K562 (cell line): ENCODE results near the gene AMMECR1. TPM values are rescaled to one million over a fixed set of nuclear protein-coding genes. Genes with fewer than 3 reads are reported as not detected.

ENCODE experiments used
- ATAC-seq: fragments of 200-7000 bp; cut with Tn5 transposase; 3 replicates; pipeline ENCODE4 v1.9.1; 2020; ENCODE audit warnings: moderate library complexity
- BruUV-seq: library from RNA; stranded (reverse); fragments of 400-500 nt; replicated peaks from 2 replicates; lab custom pipeline; 2021; lab: Mats Ljungman, UMichigan
- CTCF ChIA-PET: fragments of 300-600 bp; formaldehyde crosslinking; extraction: SDS; loops from one replicate; lab custom pipeline; 2021; ENCODE audit warnings: low intra/inter-chr PET ratio; lab: Yijun Ruan, JAX
- POLR2A ChIA-PET: fragments of 300-600, 350-650 bp; sonication (Branson Sonifier 250); formaldehyde crosslinking; extraction: SDS; loops from one replicate; lab custom pipeline; 2021; ENCODE audit warnings: antibody characterized with exemption, inconsistent platforms; lab: Yijun Ruan, JAX
- DNase-seq, 4 experiments: peaks; one replicate each; pipeline versions ENCODE4 v3.0.0 to v3.0.0-alpha.2; 2011 to 2018; ENCODE audit warnings: low spot score in 3 of 4, mixed read lengths in 3 of 4; ENCODE audit errors: extremely low read depth in 1 of 4
- FAIRE-seq: peaks from 2 replicates; lab custom pipeline; 2011; peaks lifted over from hg19 to GRCh38; lab: Jason Lieb, UNC
- H2AFZ ChIP-seq: 2 replicates; pipeline ENCODE4 v1.6.0; 2011; ENCODE audit warnings: low read depth, low read length, control low read depth, inconsistent platforms
- H3K27ac ChIP-seq: fragments of 200-600 bp; 3 replicates; pipeline ENCODE4 v1.8.0; 2011; ENCODE audit warnings: low read depth, mild to moderate bottlenecking, control low read depth, inconsistent platforms, low read length, moderate library complexity, mixed read lengths; ENCODE audit errors: extremely low read depth
- H3K27me3 ChIP-seq, 2 experiments: fragments of 300-600 bp in 1 of 2; 2 replicates in 1 of 2; 3 replicates in 1 of 2; pipeline versions ENCODE4 v1.6.0 to v1.8.0; 2011; ENCODE audit warnings: inconsistent platforms in 2 of 2, low read length in 2 of 2, mild to moderate bottlenecking in 1 of 2, mixed read lengths in 1 of 2, moderate library complexity in 1 of 2; ENCODE audit not compliant: control insufficient read depth in 2 of 2, insufficient read depth in 2 of 2
- H3K36me3 ChIP-seq: fragments of 300-600 bp; 3 replicates; pipeline ENCODE4 v1.8.0; 2011; ENCODE audit warnings: mild to moderate bottlenecking, low read length, inconsistent platforms; ENCODE audit not compliant: control insufficient read depth, insufficient read depth
- H3K4me1 ChIP-seq, 2 experiments: fragments of 200-600 bp in 1 of 2; replicated peaks in 1 of 2; 2 replicates in 1 of 2; 3 replicates in 1 of 2; pipeline versions ENCODE4 v1.5.1 to v1.8.0; 2011; ENCODE audit warnings: inconsistent platforms in 2 of 2, low read length in 2 of 2, mild to moderate bottlenecking in 1 of 2, mixed read lengths in 1 of 2, moderate library complexity in 1 of 2; ENCODE audit not compliant: control insufficient read depth in 2 of 2, insufficient read depth in 2 of 2
- H3K4me2 ChIP-seq: 2 replicates; pipeline ENCODE4 v1.6.1; 2011; ENCODE audit warnings: low read length, control low read depth, inconsistent platforms, mixed read lengths; ENCODE audit not compliant: insufficient read depth
- H3K4me3 ChIP-seq: fragments of 200-600 bp; sonication (generic), shearing (Covaris generic); 2 replicates; pipeline ENCODE4 v1.5.1; 2016; ENCODE audit warnings: control low read depth, inconsistent platforms
- H3K79me2 ChIP-seq: fragments of 200-600 bp; 3 replicates; pipeline ENCODE4 v1.8.0; 2011; ENCODE audit warnings: low read length, inconsistent platforms; ENCODE audit not compliant: control insufficient read depth, insufficient read depth
- H3K9ac ChIP-seq, 2 experiments: 2 replicates each; pipeline versions ENCODE4 v1.6.0 to v1.6.1; 2011; ENCODE audit warnings: low read depth in 2 of 2, low read length in 2 of 2, control low read depth in 1 of 2, inconsistent platforms in 1 of 2, mild to moderate bottlenecking in 1 of 2, mixed read lengths in 1 of 2; ENCODE audit not compliant: insufficient read depth in 1 of 2
- H3K9me1 ChIP-seq: one replicate; pipeline ENCODE4 v1.6.0; 2011; ENCODE audit warnings: inconsistent platforms, mild to moderate bottlenecking, low read length, moderate library complexity; ENCODE audit not compliant: control insufficient read depth, insufficient read depth
- H3K9me3 ChIP-seq: replicated peaks from 2 replicates; pipeline ENCODE4 v1.5.1; 2011; ENCODE audit warnings: low read depth, low read length, inconsistent platforms; ENCODE audit not compliant: control insufficient read depth, insufficient read depth
- H4K20me1 ChIP-seq: replicated peaks from 2 replicates; pipeline ENCODE4 v1.6.1; 2011; ENCODE audit warnings: low read length, inconsistent platforms, mixed read lengths; ENCODE audit not compliant: control insufficient read depth, insufficient read depth
- BACH1 ChIP-seq: fragments of 200-800 bp; sonication (Bioruptor generic); IDR thresholded peaks from 2 replicates; pipeline ENCODE4 v1.6.1; 2016; ENCODE audit warnings: missing genetic modification characterization, missing compliant biosample characterization
- CTCF ChIP-seq, 3 experiments: IDR thresholded peaks in 2 of 3; conservative IDR thresholded peaks in 1 of 3; 2 replicates each; pipeline ENCODE4 v1.5.1; 2011 to 2012; ENCODE audit warnings: low read length in 3 of 3, mild to moderate bottlenecking in 3 of 3, control low read depth in 2 of 3, improper control_type of control experiment in 1 of 3, inconsistent platforms in 1 of 3, low read depth in 1 of 3, mixed read lengths in 1 of 3, moderate library complexity in 1 of 3; ENCODE audit not compliant: insufficient read depth in 2 of 3
- MYC ChIP-seq, 2 experiments: fragments of 250-450 bp in 1 of 2; sonication (Bioruptor Pico) in 1 of 2; IDR thresholded peaks; 2 replicates each; pipeline versions ENCODE4 v1.5.1 to v1.6.1; 2012 to 2021; ENCODE audit warnings: low read depth in 2 of 2, borderline replicate concordance in 1 of 2, improper control_type of control experiment in 1 of 2, low read length in 1 of 2, mild to moderate bottlenecking in 1 of 2, moderate library complexity in 1 of 2
- POLR2G ChIP-seq: fragments of 200-400 bp; formaldehyde crosslinking; IDR thresholded peaks from 2 replicates; pipeline ENCODE4 v1.6.1; 2017; ENCODE audit warnings: low read depth, mild to moderate bottlenecking, antibody characterized with exemption, low read length, moderate library complexity
- RAD21 ChIP-seq, 2 experiments: fragments of 250-450 bp in 1 of 2; fragments of 450-650 bp in 1 of 2; sonication (Bioruptor Pico) in 1 of 2; formaldehyde crosslinking in 1 of 2; IDR thresholded peaks in 1 of 2; conservative IDR thresholded peaks in 1 of 2; 2 replicates each; pipeline versions ENCODE4 v1.4.0 to v1.8.0; 2020 to 2022; ENCODE audit warnings: mild to moderate bottlenecking in 2 of 2, moderate library complexity in 1 of 2
- RBFOX2 ChIP-seq: fragments of 200-400 bp; formaldehyde crosslinking; IDR thresholded peaks from 2 replicates; pipeline ENCODE4 v1.6.1; 2017; ENCODE audit warnings: low read depth, mild to moderate bottlenecking, low read length, moderate library complexity
- RBM14 ChIP-seq: fragments of 200-400 bp; formaldehyde crosslinking; IDR thresholded peaks from 2 replicates; pipeline ENCODE4 v1.6.1; 2018; ENCODE audit warnings: low read depth, mild to moderate bottlenecking, low read length, moderate library complexity, borderline replicate concordance; ENCODE audit not compliant: insufficient read depth
- SMC3 ChIP-seq: conservative IDR thresholded peaks from 2 replicates; pipeline ENCODE4 v1.6.1; 2011; ENCODE audit warnings: low read depth, low read length, improper control_type of control experiment; ENCODE audit not compliant: insufficient read depth
- ZNF274 ChIP-seq: IDR thresholded peaks from 2 replicates; pipeline ENCODE4 v1.6.1; 2011; ENCODE audit warnings: low read depth, mild to moderate bottlenecking, low read length, moderate library complexity, borderline replicate concordance
- WGBS: fragments of 100-300 bp; shearing (Covaris generic); methylation state at CpG from one replicate; pipeline ENCODE4 v1.1.6; 2016; ENCODE audit warnings: low coverage, mixed read lengths; ENCODE audit not compliant: insufficient coverage; ENCODE audit errors: missing lambda C conversion rate; 5-methylcytosine and 5-hydroxymethylcytosine counted together
- in situ Hi-C: fragments of 300-500 bp; cut with MboI; formaldehyde crosslinking; loops from 4 replicates; pipeline ENCODE4 v1.15.0; 2018; ENCODE audit warnings: inconsistent platforms, mixed read lengths
- intact Hi-C: fragments of 100-400 bp; cut with micrococcal nuclease; formaldehyde crosslinking; loops from 2 replicates; pipeline ENCODE4 v1.14.2; 2022
- polyA plus RNA-seq, 8 experiments: library from polyadenylated mRNA; depleted of rRNA in 4 of 8; stranded (reverse) in 5 of 8; unstranded in 3 of 8; fragments of >200 nt; fragmentation: Nextera tagmentation in 2 of 8; fragmentation: Illumina TruSeq in 1 of 8; extraction: Ambion mirVana in 2 of 8; extraction: Trizol in 1 of 8; gene quantifications; 2 replicates each; pipeline versions ENCODE4 v1.2.1 to v1.2.3, GENCODE V29; 2011 to 2014; ENCODE audit warnings: inconsistent platforms in 1 of 8, missing spikeins in 1 of 8
- total RNA-seq, 7 experiments: library from RNA; depleted of rRNA in 6 of 7; stranded (reverse); fragments of >200 nt in 6 of 7; fragmentation: Illumina TruSeq in 2 of 7; extraction: Trizol in 2 of 7; gene quantifications; 2 replicates each; pipeline versions ENCODE4 v1.2.1 to v1.2.3, GENCODE V29; 2011 to 2021; ENCODE audit warnings: low replicate concordance in 1 of 7
- TF ChIP-seq, protein P1 (sequence below): fragments of 250-450 bp; sonication (Bioruptor Pico); IDR thresholded peaks from 2 replicates; pipeline ENCODE4 v1.5.0; 2021

The AMMECR1 gene
- total and polyA plus RNA-seq, 9 of the 15 experiments (the other 6 are each of a cell fraction or from before 2014, with no cell fraction given) = 13.9 to 36.7 (median 23.6) TPM

DNA sequence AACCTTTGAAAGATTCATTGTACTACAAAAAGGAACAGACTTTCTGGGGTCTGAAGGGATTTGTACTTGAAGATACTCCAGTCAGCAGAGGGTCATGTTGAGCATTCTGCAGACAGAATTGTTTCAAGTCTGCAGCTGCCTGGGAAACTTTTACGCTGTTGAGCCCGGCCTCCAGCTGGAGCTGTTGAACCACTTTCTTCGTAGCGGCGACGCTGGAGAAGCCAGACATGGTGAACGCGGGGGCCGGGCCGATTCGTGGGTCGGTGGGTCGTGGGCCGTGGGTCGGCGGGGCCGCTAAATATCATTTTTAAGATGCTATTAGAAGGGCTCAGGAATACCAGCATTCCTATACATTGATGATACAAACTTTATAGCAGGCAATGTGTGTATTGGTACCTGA, 28.8 kb upstream of the AMMECR1 start:
- Histone ChIP-seq H3K79me2 (no peaks in the 10 kb centered on the region), H3K27me3 (no peaks in the 10 kb centered on the region), H3K4me2 (peak overlapping the region; percentile 29; the same call in 1 of the 2 replicates), H3K4me1 (peaks cover 0 to 3% of the 10 kb centered on the region in 2 experiments; a peak in 3 of 5 replicates), H3K9me3 (no peaks in the 10 kb centered on the region; the same call in 1 of the 2 replicates), H3K27ac (no peak overlapping the region; the same call in 2 of the 3 replicates), H2AFZ (peak overlapping the region; percentile 53), H3K9me1 (no peaks in the 10 kb centered on the region), H3K9ac (no peak overlapping the region), H4K20me1 (no peaks in the 10 kb centered on the region), H3K4me3 (0 out of 2 replicates have a peak overlapping the region, but pooled peaks have one; percentile 9), H3K36me3 (no peaks in the 10 kb centered on the region)
- WGBS = 37% methylated on average over 14 of the region's 17 CpGs
- ATAC-seq (peak; percentile 94), FAIRE-seq (peak; percentile 59), DNase-seq (peak in 2 of 4 experiments; percentile 18 to 73)
- intact Hi-C loops (loop anchor here (1.0 to 2.0 kb wide), 3 partner anchors 55 to 186 kb away; no protein-coding TSS in a partner anchor), in situ Hi-C loops (no loop called here)
- no TSS peak for BruUV-seq
- POLR2A ChIA-PET = interaction anchor here (0.6 to 0.7 kb wide), 2 partner anchors 25 to 28 kb away, joined by 3 read pairs; no protein-coding TSS in a partner anchor
- CTCF ChIA-PET = no interaction called here
- TF ChIP-seq BACH1 (tag) = no peak
- TF ChIP-seq POLR2G = 0 out of 2 replicates have a peak, but pooled peaks have one; percentile 16
- TF ChIP-seq RAD21 (CRISPR knock-in tag; conservative IDR thresholded peaks at IDR 0.05 in 1 of 2, IDR thresholded peaks at IDR 0.05 in 1 of 2) = peak in 1 of 2 experiments; percentile 71; a peak in 2 of 4 replicates
- no peak for TF ChIP-seq ZNF274
- TF ChIP-seq, protein P1, sequence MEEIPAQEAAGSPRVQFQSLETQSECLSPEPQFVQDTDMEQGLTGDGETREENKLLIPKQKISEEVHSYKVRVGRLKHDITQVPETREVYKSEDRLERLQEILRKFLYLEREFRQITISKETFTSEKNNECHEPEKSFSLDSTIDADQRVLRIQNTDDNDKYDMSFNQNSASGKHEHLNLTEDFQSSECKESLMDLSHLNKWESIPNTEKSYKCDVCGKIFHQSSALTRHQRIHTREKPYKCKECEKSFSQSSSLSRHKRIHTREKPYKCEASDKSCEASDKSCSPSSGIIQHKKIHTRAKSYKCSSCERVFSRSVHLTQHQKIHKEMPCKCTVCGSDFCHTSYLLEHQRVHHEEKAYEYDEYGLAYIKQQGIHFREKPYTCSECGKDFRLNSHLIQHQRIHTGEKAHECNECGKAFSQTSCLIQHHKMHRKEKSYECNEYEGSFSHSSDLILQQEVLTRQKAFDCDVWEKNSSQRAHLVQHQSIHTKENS (CRISPR knock-in tag) = no peak
- peak; percentile 39 to 51 (median 49); a peak in 4 of 6 replicates for TF ChIP-seq CTCF (IDR thresholded peaks at IDR 0.05 in 2 of 3, conservative IDR thresholded peaks at IDR 0.05 in 1 of 3; ENCODE audit: insufficient read depth in 2 of 3, low read depth in 1 of 3, low read length in 3 of 3)
- no peak for TF ChIP-seq RBM14
- peak; percentile 39; the same call in 1 of the 2 replicates for TF ChIP-seq RBFOX2
- TF ChIP-seq MYC (IDR thresholded peaks at IDR 0.05; ENCODE audit: low read depth, low read length) = 0 out of 2 replicates have a peak, but pooled peaks have one; percentile 28
- TF ChIP-seq MYC (CRISPR knock-in tag; IDR thresholded peaks at IDR 0.05; ENCODE audit: borderline replicate concordance, low read depth) = no peak
- 0 out of 2 replicates have a peak, but pooled peaks have one; percentile 17 for TF ChIP-seq SMC3
